ENCODE measurements around the gene ANXA6.

DNA sequence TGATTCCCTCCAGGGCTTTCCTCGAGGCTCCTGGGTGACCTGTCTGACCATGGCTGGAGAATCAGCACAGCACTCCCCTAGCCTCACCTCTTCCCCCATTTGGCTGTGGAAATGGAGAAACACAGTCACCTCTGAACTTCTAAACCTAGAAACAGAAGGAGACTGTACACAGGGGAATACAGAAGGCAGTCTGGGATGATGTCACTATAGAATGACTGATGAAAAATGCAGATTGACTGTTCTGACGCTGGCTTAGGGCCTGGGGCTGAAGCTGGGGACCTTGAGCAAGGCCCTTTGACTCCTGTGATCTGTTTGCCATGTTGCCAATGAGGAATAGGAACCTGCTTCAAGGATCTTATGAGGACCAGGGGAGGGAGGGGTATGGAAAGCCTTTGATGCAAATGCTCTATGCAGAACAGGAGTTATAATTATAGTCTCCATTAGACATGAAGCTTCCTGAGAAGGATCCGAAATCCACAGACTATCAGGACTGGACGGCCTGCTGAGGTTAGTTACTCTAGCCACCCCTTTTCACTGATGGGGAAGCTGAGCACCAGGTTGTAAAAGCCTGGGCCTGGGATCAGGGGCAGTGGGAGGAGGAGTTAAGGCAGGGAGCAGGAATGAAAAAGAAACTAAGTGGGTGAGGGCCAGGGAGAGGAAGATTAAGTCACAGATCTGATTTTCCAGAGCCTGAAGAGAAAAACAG is 24.4 kb upstream of the ANXA6 start:
- TF ChIP-seq, protein P1, sequence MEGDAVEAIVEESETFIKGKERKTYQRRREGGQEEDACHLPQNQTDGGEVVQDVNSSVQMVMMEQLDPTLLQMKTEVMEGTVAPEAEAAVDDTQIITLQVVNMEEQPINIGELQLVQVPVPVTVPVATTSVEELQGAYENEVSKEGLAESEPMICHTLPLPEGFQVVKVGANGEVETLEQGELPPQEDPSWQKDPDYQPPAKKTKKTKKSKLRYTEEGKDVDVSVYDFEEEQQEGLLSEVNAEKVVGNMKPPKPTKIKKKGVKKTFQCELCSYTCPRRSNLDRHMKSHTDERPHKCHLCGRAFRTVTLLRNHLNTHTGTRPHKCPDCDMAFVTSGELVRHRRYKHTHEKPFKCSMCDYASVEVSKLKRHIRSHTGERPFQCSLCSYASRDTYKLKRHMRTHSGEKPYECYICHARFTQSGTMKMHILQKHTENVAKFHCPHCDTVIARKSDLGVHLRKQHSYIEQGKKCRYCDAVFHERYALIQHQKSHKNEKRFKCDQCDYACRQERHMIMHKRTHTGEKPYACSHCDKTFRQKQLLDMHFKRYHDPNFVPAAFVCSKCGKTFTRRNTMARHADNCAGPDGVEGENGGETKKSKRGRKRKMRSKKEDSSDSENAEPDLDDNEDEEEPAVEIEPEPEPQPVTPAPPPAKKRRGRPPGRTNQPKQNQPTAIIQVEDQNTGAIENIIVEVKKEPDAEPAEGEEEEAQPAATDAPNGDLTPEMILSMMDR (IDR thresholded peaks at IDR 0.05) = no peak
- no peak for TF ChIP-seq EZH2 (IDR thresholded peaks at IDR 0.05; ENCODE audit: borderline replicate concordance, insufficient read depth, low read depth, low read length, poor library complexity, severe bottlenecking)

All from B cell (primary cell).